Activated CD4-positive, alpha-beta T cell treated with anti-CD3 and anti-CD28 coated beads, Interleukin-2, Interleukin-4, amounts not matched to agents 100 ng/mL and 50 ng/mL, durations not matched to agents 16 hours and 8 hours (primary cell): ENCODE data around the gene COX8A.
"Not testable (repeated sequence)": the region's sequence is repeated elsewhere in the genome, so short reads cannot be mapped to it uniquely, and the experiment has no call there.

ENCODE experiments used
- DNase-seq: peaks from one replicate; pipeline ENCODE4 v3.0.0-alpha.2; 2020; ENCODE audit warnings: low spot score

COX8A gene

GRCh38 chr11:63969461-63969860 is 5.0 kb upstream of the COX8A start:
- DNase-seq: no peak

- DNase-seq: no peak
These were observed 3.5 kb upstream of the COX8A start for GRCh38 chr11:63970902-63971301.

- not testable (repeated sequence) for DNase-seq
These were observed 535 bp upstream of the COX8A start for GRCh38 chr11:63973912-63974258.

- no peak for DNase-seq
These were observed 4.3 kb downstream of the COX8A start for GRCh38 chr11:63978551-63979239.

- DNase-seq: no peak
These were observed 5.0 kb downstream of the COX8A start for GRCh38 chr11:63979426-63979825.

- peak; percentile 77 for DNase-seq
These were observed 11.4 kb downstream of the COX8A start for GRCh38 chr11:63985812-63986155.

- peak; percentile 91 for DNase-seq
These were observed 11.9 kb downstream of the COX8A start, which contains the start of gene OTUB1 for GRCh38 chr11:63986156-63986931. OTUB1 (plus strand) TSS chr11:63986438; CDS start chr11:63986457, 19 bp downstream.

- no peak for DNase-seq
These were observed 12.6 kb downstream of the COX8A start for GRCh38 chr11:63986932-63987513.

GRCh38 chr11:63991558-63991957 is 17.1 kb downstream of the COX8A start:
- DNase-seq: no peak

- DNase-seq: no peak
These were observed 18.7 kb downstream of the COX8A start for GRCh38 chr11:63993100-63993499.

- no peak for DNase-seq
These were observed 19.6 kb downstream of the COX8A start for GRCh38 chr11:63993993-63994392.

- DNase-seq: no peak
These were observed 22.1 kb downstream of the COX8A start for GRCh38 chr11:63996512-63996911.

- no peak for DNase-seq
These were observed 22.8 kb downstream of the COX8A start for GRCh38 chr11:63997104-63997700.

- DNase-seq: no peak
These were observed 23.4 kb downstream of the COX8A start for GRCh38 chr11:63997801-63998337.

- no peak for DNase-seq
These were observed 24.3 kb downstream of the COX8A start for GRCh38 chr11:63998558-63999348.

GRCh38 chr11:63999349-64000025 is 25.1 kb downstream of the COX8A start:
- peak; percentile 43 for DNase-seq

- peak; percentile 69 for DNase-seq
These were observed 25.8 kb downstream of the COX8A start for GRCh38 chr11:64000026-64000739.

GRCh38 chr11:64000740-64001483 is 26.5 kb downstream of the COX8A start:
- no peak for DNase-seq

- DNase-seq: no peak
These were observed 27.3 kb downstream of the COX8A start for GRCh38 chr11:64001484-64002420.
